Epidermal melanocyte (primary cell): Measurements from ENCODE around the gene STK11.
A peak's percentile ranks its signal among the peaks of the same experiment; 100 is the strongest.

Experiments
- DNase-seq: peaks from one replicate; pipeline ENCODE4 v3.0.0; 2011; ENCODE audit warnings: low spot score; ENCODE audit not compliant: insufficient read length

Gene STK11

GRCh38 chr19:1271528-1272422 is 66.2 kb downstream of the STK11 start:
- DNase-seq: no peak

- no peak for DNase-seq
Observed at GRCh38 chr19:1272423-1273262, 67.1 kb downstream of the STK11 start.

GRCh38 chr19:1273263-1274041 is 67.9 kb downstream of the STK11 start:
- DNase-seq: no peak

DNA sequence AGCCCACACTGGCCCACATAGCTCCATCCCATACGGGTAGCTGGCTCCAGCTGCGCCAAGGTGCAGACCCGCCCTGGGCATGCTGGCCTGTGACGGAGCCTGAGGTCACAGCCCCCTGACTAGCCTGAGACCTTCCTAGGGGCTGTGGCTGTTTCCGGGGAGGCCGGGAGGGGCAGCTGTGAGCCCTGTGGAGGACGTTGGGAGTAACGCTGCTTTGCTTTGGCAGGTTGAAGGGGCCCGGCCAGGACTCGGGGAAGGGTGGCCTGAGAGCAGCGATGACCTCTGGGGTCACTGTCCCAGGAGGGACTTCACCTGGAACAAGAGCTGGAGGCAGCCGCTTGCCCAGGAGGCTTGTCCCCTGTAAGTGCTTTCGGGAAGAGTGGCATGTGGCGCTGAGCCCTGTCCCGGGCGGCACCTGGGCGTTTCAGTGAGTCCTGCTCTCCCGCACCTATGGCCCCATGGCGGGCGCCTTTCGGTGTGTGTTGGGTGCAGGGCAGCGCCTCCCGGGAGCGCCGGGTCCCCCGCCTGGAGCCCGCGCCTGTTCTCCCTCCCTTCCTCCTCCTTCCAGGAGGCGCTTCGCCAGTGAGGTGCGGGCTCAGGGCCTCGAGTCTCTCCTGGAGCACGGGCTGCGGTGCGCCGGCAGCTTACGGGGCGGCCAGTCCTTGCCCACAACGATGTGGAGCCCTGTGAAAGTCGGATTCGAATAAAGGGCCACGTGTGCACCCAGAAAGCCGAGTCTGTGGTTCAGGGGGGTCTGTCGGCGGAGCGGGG is 68.7 kb downstream of the STK11 start:
- DNase-seq: no peak

DNA sequence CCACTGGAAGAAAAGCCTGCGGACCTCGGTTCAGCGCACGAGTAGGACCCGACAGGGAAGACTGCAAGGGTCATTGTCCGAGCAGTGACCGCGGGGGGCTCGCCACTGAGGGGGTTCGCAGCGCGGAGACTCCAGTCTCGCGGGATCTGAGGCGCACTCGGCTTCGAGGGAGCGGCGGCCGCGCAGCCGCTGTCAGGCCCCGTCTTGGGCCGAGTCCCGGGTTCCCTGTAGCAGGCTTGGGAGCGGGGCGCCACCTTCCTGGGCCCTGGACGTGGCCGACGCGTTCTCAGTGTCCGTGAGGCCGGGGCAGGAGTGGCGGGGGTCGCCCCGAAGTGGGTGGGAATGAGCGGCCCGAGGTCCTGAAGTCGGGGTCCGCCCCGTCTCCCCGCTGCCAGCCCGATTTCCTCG is 69.3 kb downstream of the STK11 start:
- DNase-seq: no peak

- DNase-seq: peak; percentile 99
Observed at GRCh38 chr19:1275260-1275975, 69.8 kb downstream of the STK11 start, which contains the start of gene FAM174C. Gene FAM174C, plus strand, starts transcription at chr19:1275530. Its CDS starts 20 bp downstream, at chr19:1275550.

DNA sequence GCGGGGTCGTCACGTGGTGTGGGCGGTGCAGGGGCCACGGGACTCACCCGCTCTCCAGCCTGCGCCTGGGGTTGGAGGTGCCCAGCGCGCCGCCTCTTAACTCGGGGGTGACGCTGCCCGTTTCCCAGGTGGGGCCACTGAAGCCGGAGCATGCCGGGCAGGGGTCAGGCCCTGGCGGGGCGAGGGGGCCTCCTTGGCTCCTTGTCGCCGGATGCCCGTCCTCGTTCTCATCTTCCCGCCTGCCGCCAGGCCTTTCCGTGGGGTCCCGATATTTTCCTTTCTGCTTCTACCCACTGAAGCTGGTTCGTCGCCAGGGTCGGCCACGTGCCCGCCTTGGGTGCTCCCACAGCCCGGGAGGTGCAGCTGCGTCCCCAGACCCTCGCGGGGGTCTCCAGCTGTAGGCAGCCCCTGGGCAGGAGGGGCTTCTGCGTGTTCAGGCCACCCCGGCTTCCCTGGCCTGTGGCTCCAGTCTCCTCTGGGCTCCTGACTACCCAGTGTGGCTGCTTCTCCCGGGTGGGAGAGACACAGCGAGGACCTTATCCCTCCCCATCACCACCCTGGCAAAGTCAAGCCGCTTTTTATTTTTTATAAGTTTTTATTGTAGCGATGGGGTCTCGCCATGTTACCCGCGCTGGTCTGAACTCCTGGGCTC is 70.5 kb downstream of the STK11 start:
- no peak for DNase-seq

DNA sequence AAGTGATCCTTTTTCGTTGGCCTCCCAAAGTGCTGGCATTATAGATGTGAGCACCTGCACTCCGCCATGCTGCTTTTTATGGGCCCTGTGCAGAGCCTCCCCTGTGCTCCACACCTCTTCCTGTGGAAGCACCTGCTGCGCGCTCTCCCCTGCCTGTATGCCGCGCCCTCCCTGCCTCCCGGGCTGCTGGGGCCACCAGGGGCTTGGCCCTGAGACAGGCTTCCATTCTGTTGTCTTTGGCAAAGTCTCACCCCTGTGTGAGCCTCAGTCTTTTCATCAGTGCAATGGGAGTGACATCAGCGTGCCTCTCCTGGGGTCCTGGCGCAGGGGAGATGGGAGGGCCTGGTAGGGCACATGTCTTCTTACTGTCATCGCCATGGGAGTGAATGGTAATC is 71.0 kb downstream of the STK11 start:
- DNase-seq: no peak

DNA sequence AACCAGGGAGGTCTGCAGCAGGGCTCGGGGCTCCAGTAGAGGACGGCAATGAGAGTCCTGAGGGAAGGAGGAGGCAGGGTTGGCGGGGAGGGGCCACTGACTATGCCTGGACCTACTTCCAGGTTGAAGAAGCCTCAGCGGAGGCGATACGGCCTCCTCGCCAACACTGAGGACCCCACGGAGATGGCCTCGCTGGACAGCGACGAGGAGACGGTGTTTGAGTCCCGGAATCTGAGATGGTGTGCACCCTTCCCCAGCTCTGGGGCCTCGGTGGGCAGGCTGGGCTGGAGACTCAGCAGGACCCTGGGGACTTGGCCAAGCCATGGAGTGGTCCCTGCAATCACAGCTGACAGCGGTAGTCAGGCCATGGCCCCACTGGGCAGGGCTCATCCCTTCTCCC is 71.5 kb downstream of the STK11 start:
- DNase-seq: no peak
